Measurements from ENCODE around the gene NKIRAS1.

- TF ChIP-seq POLR2A (IDR thresholded peaks at IDR 0.05; ENCODE audit: low read depth, low read length) (no peak), SPI1 (IDR thresholded peaks at IDR 0.05; ENCODE audit: low read depth, low read length) (no peak), TAF1 (IDR thresholded peaks at IDR 0.05; ENCODE audit: low read depth, low read length) (no peak), POLR2AphosphoS5 (IDR thresholded peaks at IDR 0.05; ENCODE audit: low read depth, low read length) (no peak), PAX5 (IDR thresholded peaks at IDR 0.05; ENCODE audit: insufficient read depth, low read length, severe bottlenecking) (no peak)
Measured at GRCh38 chr3:23949784-23950183, 33.0 kb upstream of the NKIRAS1 start.
